HepG2 (cell line): ENCODE results near the gene ENGASE. TPM values are rescaled to one million over a fixed set of nuclear protein-coding genes. Genes with fewer than 3 reads are reported as not detected.

Experiments
- ARID3A ChIP-seq: IDR thresholded peaks from 2 replicates; pipeline ENCODE4 v1.6.1; 2012; ENCODE audit warnings: low read depth, low read length, improper control_type of control experiment
- HHEX ChIP-seq: IDR thresholded peaks from 2 replicates; pipeline ENCODE4 v1.6.1; 2016; ENCODE audit warnings: control low read depth
- HNF1A ChIP-seq, 2 experiments: sonication (generic) in 1 of 2; formaldehyde crosslinking in 1 of 2; IDR thresholded peaks; 2 replicates each; pipeline versions ENCODE4 v1.4.0 to v1.6.1; 2016 to 2020; ENCODE audit warnings: borderline replicate concordance in 1 of 2, low read depth in 1 of 2, mild to moderate bottlenecking in 1 of 2, missing genetic modification reagents in 1 of 2
- ISL2 ChIP-seq: sonication (generic); formaldehyde crosslinking; IDR thresholded peaks from 2 replicates; pipeline ENCODE4 v1.5.0; 2020; ENCODE audit warnings: missing genetic modification reagents
- KDM6A ChIP-seq: IDR thresholded peaks from 2 replicates; pipeline ENCODE4 v1.6.1; 2016; ENCODE audit warnings: low read depth
- MED8 ChIP-seq: sonication (generic); formaldehyde crosslinking; IDR thresholded peaks from 2 replicates; pipeline ENCODE4 v1.8.1; 2023; ENCODE audit warnings: mild to moderate bottlenecking, missing genetic modification reagents; ENCODE audit not compliant: insufficient replicate concordance
- MZF1 ChIP-seq: sonication (generic); formaldehyde crosslinking; IDR thresholded peaks from 2 replicates; pipeline ENCODE4 v1.8.1; 2023; ENCODE audit warnings: mild to moderate bottlenecking, missing genetic modification reagents, borderline replicate concordance
- RNF2 ChIP-seq: fragments of 450-650 bp; conservative IDR thresholded peaks from 2 replicates; pipeline ENCODE4 v1.6.1; 2016; ENCODE audit warnings: low read depth
- SP4 ChIP-seq: sonication (generic); formaldehyde crosslinking; IDR thresholded peaks from 2 replicates; pipeline ENCODE4 v1.8.1; 2023; ENCODE audit warnings: mild to moderate bottlenecking, missing genetic modification reagents
- TCF12 ChIP-seq, 2 experiments: fragments of 450-650 bp in 1 of 2; sonication (generic) in 1 of 2; formaldehyde crosslinking in 1 of 2; IDR thresholded peaks; 2 replicates each; pipeline versions ENCODE4 v1.6.1 to v1.8.0; 2017 to 2022; ENCODE audit warnings: antibody characterized with exemption in 1 of 2, mild to moderate bottlenecking in 1 of 2, missing genetic modification reagents in 1 of 2, moderate library complexity in 1 of 2
- TFDP1 ChIP-seq: IDR thresholded peaks from 2 replicates; pipeline ENCODE4 v1.6.1; 2016; ENCODE audit warnings: missing compliant biosample characterization, missing genetic modification reagents, borderline replicate concordance
- TRIM24 ChIP-seq: sonication (generic); formaldehyde crosslinking; IDR thresholded peaks from 2 replicates; pipeline ENCODE4 v1.8.0; 2022; ENCODE audit warnings: mild to moderate bottlenecking, missing genetic modification reagents
- ZBTB39 ChIP-seq: sonication (generic); formaldehyde crosslinking; IDR thresholded peaks from 2 replicates; pipeline ENCODE4 v1.5.0; 2020; ENCODE audit warnings: missing genetic modification reagents
- ZNF337 ChIP-seq: sonication (generic); formaldehyde crosslinking; IDR thresholded peaks from 2 replicates; pipeline ENCODE4 v1.5.1; 2020; ENCODE audit warnings: missing genetic modification reagents, low read depth, mild to moderate bottlenecking, borderline replicate concordance
- ZNF598 ChIP-seq: sonication (generic); formaldehyde crosslinking; IDR thresholded peaks from 2 replicates; pipeline ENCODE4 v1.5.1; 2020; ENCODE audit warnings: mild to moderate bottlenecking, missing genetic modification reagents, borderline replicate concordance
- ZNF724P ChIP-seq: sonication (generic); formaldehyde crosslinking; IDR thresholded peaks from 2 replicates; pipeline ENCODE4 v1.8.0; 2022; ENCODE audit warnings: missing genetic modification reagents, borderline replicate concordance
- ZNF841 ChIP-seq: sonication (generic); formaldehyde crosslinking; IDR thresholded peaks from 2 replicates; pipeline ENCODE4 v1.8.1; 2023; ENCODE audit warnings: missing genetic modification reagents, borderline replicate concordance
- ZNF850 ChIP-seq: sonication (generic); formaldehyde crosslinking; conservative IDR thresholded peaks from 2 replicates; pipeline ENCODE4 v1.9.0; 2021; ENCODE audit warnings: mild to moderate bottlenecking, missing genetic modification reagents
- polyA plus RNA-seq, 8 experiments: library from polyadenylated mRNA; depleted of rRNA in 3 of 8; stranded (reverse) in 7 of 8; unstranded in 1 of 8; fragments of >200 nt; fragmentation: Illumina TruSeq in 4 of 8; extraction: Trizol in 4 of 8; gene quantifications; 2 replicates each; pipeline versions ENCODE4 v1.2.1 to v1.2.3, GENCODE V29; 2011 to 2016; ENCODE audit warnings: low read depth in 4 of 8, missing spikeins in 1 of 8, mixed read lengths in 1 of 8; ENCODE audit not compliant: insufficient read depth in 1 of 8
- total RNA-seq, 5 experiments: library from RNA; depleted of rRNA; stranded (reverse); fragments of >200 nt; fragmentation: Illumina TruSeq; extraction: Trizol; gene quantifications; 2 replicates each; pipeline ENCODE4 v1.2.3, GENCODE V29; 2016; ENCODE audit warnings: low read depth in 1 of 5

ENGASE gene
- total and polyA plus RNA-seq, 2 of the 13 experiments (the other 11 are each of a cell fraction or from before 2014, with no cell fraction given), result 10.6 to 18.1 TPM

- TF ChIP-seq HNF1A (IDR thresholded peaks at IDR 0.05; ENCODE audit: low read depth), result no peak
- 0 out of 2 replicates have a peak, but pooled peaks have one; percentile 67 for TF ChIP-seq HNF1A (CRISPR knock-in tag; IDR thresholded peaks at IDR 0.05; ENCODE audit: borderline replicate concordance)
- TF ChIP-seq ZNF724P (CRISPR knock-in tag), result no peak; the same call in 1 of the 2 replicates
- TF ChIP-seq MED8 (CRISPR knock-in tag), result peak; percentile 67
- TF ChIP-seq SP4 (CRISPR knock-in tag), result no peak; the same call in 1 of the 2 replicates
- peak; percentile 83 for TF ChIP-seq KDM6A (CRISPR knock-in tag)
- no peak for TF ChIP-seq HHEX (CRISPR knock-in tag)
- no peak for TF ChIP-seq ZNF850 (CRISPR knock-in tag)
- peak; percentile 79; the same call in 1 of the 2 replicates for TF ChIP-seq ZNF598 (CRISPR knock-in tag)
- 0 out of 2 replicates have a peak, but pooled peaks have one; percentile 3 for TF ChIP-seq RNF2
- peak; percentile 31; the same call in 1 of the 2 replicates for TF ChIP-seq TFDP1 (CRISPR knock-in tag)
- TF ChIP-seq ZNF337, result no peak
- peak; percentile 75; the same call in 1 of the 2 replicates for TF ChIP-seq MZF1 (CRISPR knock-in tag)
- no peak for TF ChIP-seq TCF12 (IDR thresholded peaks at IDR 0.05)
- peak; percentile 68 for TF ChIP-seq TCF12 (CRISPR knock-in tag; IDR thresholded peaks at IDR 0.05)
- no peak for TF ChIP-seq ZBTB39
- peak; percentile 82 for TF ChIP-seq ISL2 (CRISPR knock-in tag)
- TF ChIP-seq ZNF841, result no peak
- TF ChIP-seq TRIM24 (CRISPR knock-in tag), result no peak
- TF ChIP-seq ARID3A, result peak; percentile 94
Observed at GRCh38 chr17:79026376-79027273, 48.0 kb upstream of the ENGASE start (continued).
